Mesodermal cell (in vitro differentiated cells): ENCODE data around the gene PPEF1.
"Not testable (repeated sequence)": the region's sequence is repeated elsewhere in the genome, so short reads cannot be mapped to it uniquely, and the experiment has no call there.

Experiments
- H3K27ac ChIP-seq: 2 replicates; pipeline ENCODE4 v1.7.0; 2013; ENCODE audit warnings: mild to moderate bottlenecking, low read depth, low read length, moderate library complexity; ENCODE audit not compliant: severe bottlenecking
- H3K36me3 ChIP-seq: 2 replicates; pipeline ENCODE4 v1.7.1; 2013; ENCODE audit warnings: mild to moderate bottlenecking, low read length, moderate library complexity; ENCODE audit not compliant: control insufficient read depth, insufficient read depth
- H3K4me1 ChIP-seq: one replicate; pipeline ENCODE4 v1.7.1; 2013; ENCODE audit warnings: mild to moderate bottlenecking, low read length; ENCODE audit not compliant: insufficient read depth, control insufficient read depth, poor library complexity, severe bottlenecking
- H3K4me3 ChIP-seq: 2 replicates; pipeline ENCODE4 v1.7.0; 2013; ENCODE audit warnings: low read length, control low read depth, mild to moderate bottlenecking; ENCODE audit not compliant: insufficient read depth, poor library complexity, severe bottlenecking; ENCODE audit errors: extremely low read depth
- H3K9me3 ChIP-seq: 2 replicates; pipeline ENCODE4 v1.7.1; 2013; ENCODE audit warnings: mild to moderate bottlenecking, low read length, moderate library complexity; ENCODE audit not compliant: control insufficient read depth
- WGBS, 2 experiments: methylation state at CpG; one replicate each; pipeline ENCODE4 v1.1.5; 2013; ENCODE audit warnings: missing lambda C conversion rate in 2 of 2; ENCODE audit not compliant: insufficient coverage in 2 of 2; 5-methylcytosine and 5-hydroxymethylcytosine counted together

The PPEF1 gene

GRCh38 chrX:18797141-18797540 lies 89.7 kb downstream of the PPEF1 start:
- WGBS, 2 experiments = no CpG with 5 or more reads among the region's 2 CpGs
- Histone ChIP-seq H3K9me3 (no peaks in the 10 kb centered on the region), H3K4me1 (peaks cover 8% of the 10 kb centered on the region), H3K27ac (no peak overlapping the region), H3K4me3 (no peak overlapping the region), H3K36me3 (no peaks in the 10 kb centered on the region)

GRCh38 chrX:18799911-18800310 lies 92.5 kb downstream of the PPEF1 start:
- Histone ChIP-seq H3K27ac (no peak overlapping the region), H3K9me3 (no peaks in the 10 kb centered on the region), H3K36me3 (no peaks in the 10 kb centered on the region), H3K4me1 (no peaks in the 10 kb centered on the region), H3K4me3 (no peak overlapping the region)
- no CpG with 5 or more reads among the region's 2 CpGs for WGBS, 2 experiments

GRCh38 chrX:18809641-18810040 lies 102.2 kb downstream of the PPEF1 start:
- Histone ChIP-seq H3K4me3 (no peak overlapping the region), H3K4me1 (no peaks in the 10 kb centered on the region), H3K36me3 (no peaks in the 10 kb centered on the region), H3K9me3 (no peaks in the 10 kb centered on the region), H3K27ac (no peak overlapping the region)

GRCh38 chrX:18810416-18810815 lies 103.0 kb downstream of the PPEF1 start:
- WGBS, 2 experiments = 83 to 86% methylated on average over 1 to 2 of the region's 2 CpGs
- Histone ChIP-seq H3K9me3 (no peaks in the 10 kb centered on the region), H3K36me3 (no peaks in the 10 kb centered on the region), H3K27ac (no peak overlapping the region), H3K4me3 (no peak overlapping the region), H3K4me1 (no peaks in the 10 kb centered on the region)

DNA sequence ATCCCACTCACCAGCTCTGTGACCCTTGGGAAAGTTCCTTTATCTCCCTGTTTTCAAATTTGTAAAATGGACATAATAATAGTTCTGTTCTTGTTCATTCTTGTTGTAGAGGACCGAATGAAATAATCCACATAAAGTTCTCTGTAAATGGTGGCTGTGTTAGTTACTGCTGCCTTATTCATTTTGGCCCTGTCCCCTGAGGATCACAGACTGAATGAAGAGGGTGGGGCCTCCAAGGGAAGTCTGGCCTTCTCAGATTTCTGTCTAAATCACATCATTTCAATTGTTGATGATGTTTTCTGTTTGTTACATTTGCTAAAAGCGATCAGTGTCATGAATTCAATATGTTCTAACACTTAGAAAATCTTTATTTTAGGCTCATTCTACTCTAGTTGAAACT lies 117.9 kb downstream of the PPEF1 start:
- no peak overlapping the region for H3K27ac ChIP-seq
- WGBS, 2 experiments = no CpG with 5 or more reads among the region's 2 CpGs
- no peaks in the 10 kb centered on the region for H3K4me1 ChIP-seq
- no peak overlapping the region for H3K4me3 ChIP-seq
- H3K9me3 ChIP-seq = no peaks in the 10 kb centered on the region
- no peaks in the 10 kb centered on the region for H3K36me3 ChIP-seq

DNA sequence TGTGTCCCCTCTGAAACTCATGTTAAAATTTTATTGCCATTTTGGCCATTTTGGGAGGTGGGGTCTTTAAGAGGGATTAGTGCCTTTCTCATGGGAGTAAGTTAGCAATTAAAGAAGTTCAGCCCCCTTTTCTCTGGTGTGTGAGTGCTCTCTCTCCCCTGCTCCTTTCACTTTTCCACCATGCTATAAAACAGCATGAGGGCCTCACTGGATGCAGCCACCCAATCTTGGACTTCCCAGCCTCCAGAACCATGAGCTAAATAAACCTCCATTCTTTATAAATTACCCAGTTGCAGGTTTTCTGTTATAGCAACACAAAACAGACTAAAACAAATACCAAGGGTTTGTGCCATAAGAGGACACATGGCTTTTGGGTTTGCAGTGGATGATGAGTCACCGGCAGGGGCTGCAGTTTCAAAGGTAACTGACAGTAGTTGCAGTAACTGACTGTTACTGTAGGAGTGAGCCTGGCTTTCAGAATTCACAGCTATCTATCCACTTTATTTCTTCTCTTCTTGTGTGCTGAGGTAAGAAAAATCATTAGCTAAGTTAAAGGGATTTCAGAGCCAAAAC lies 121.5 kb downstream of the PPEF1 start:
- WGBS, 2 experiments = no CpG with 5 or more reads among the region's 1 CpG
- Histone ChIP-seq H3K9me3 (no peaks in the 10 kb centered on the region), H3K4me1 (no peaks in the 10 kb centered on the region), H3K4me3 (no peak overlapping the region), H3K27ac (no peak overlapping the region), H3K36me3 (no peaks in the 10 kb centered on the region)

DNA sequence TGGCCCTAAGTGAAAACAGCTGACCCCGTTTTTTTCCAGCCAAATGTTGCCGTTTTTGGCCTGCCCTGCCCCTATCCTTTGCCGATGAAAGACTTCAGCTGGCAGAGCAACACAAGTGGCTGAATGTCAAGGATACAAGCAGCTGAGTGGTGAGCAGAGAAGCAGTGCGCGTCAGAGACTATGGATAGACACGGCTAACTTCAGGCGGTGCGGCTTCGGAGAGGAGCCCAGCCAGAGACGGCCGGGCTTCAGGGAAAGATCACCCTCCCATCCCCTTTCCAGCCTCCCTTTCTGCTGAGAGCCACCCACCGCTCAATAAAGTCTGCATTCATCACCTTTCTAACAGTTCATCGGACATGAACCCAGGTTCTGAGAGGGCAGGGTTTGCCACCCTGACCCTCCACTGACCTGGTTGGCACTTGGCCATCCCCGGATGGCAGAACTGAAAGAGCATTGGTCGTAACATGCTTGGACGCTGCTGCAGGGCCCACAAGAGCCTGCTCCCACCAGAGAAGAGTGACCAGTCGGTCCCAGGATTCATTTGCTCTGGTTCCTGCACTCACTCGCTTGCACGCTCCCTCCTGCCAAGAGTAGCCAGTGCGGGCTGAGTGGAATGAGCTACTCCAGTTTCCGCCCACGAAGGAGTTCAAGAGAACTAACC lies 125.8 kb downstream of the PPEF1 start:
- WGBS, 2 experiments = 84 to 90% methylated on average over 10 to 16 of the region's 22 CpGs
- Histone ChIP-seq H3K9me3 (no peaks in the 10 kb centered on the region), H3K27ac (no peak overlapping the region), H3K4me3 (no peak overlapping the region), H3K4me1 (no peaks in the 10 kb centered on the region), H3K36me3 (no peaks in the 10 kb centered on the region)

DNA sequence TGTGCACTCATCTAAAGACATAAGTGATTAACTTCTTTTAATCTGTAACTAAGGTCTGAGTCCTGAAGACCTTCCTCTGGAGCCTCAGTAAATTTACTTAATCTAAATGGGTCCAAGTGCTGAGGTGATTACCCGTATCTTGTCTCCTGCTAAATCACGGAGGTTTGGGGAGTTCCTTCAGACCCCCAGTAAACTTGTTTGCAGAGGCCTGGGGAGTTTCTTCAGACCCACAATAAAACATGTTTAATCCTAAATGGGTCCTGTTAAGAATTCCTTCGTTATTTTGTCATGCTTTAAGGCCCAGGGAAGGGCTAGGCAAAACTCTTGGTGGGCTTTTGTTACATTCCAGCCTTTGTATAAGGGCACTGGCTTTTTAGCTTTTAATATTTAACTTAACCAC lies 140.5 kb downstream of the PPEF1 start:
- WGBS, 2 experiments = 83% methylated on average over 1 of the region's 3 CpGs; no CpG with 5 or more reads in 1 of the 2 experiments
- H3K36me3 ChIP-seq, H3K4me3 ChIP-seq, H3K27ac ChIP-seq, H3K4me1 ChIP-seq, H3K9me3 ChIP-seq: not testable (repeated sequence)

DNA sequence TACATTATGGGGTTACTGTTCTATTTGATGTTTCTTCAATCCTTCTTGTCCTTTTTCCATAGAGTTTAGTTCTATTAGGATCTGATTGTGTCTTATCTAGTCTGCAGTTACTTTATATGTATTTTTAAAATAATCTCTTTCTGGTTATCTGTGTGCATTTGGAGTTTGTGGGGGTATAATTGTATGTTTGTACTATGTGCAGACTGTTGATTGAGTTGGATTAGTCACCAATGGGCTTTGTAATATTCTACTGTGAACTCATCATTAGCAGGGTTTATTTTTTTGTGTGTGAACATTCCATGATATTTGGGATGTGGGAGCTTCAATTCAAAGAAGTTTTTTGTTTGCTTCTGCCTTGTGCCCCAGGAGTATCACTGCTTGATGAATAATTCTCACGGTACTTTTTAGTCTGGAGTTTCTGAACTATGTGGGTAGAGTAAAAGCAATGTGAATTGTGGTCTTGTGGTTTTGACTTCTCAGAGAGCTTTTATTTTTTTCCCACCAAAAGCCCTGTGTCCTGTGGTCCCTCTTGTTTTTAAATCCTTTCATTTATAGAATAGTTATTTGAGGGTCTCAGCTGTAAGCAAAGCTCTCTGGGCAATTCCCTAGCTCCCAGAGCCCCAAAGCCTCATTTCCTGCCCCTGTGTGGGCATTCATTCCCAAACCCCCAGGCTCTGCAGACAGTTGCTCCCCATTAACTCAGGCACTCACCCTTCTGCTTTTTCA lies 148.6 kb downstream of the PPEF1 start:
- Histone ChIP-seq H3K4me3 (no peak overlapping the region), H3K27ac (no peak overlapping the region), H3K4me1 (no peaks in the 10 kb centered on the region), H3K36me3 (no peaks in the 10 kb centered on the region), H3K9me3 (no peaks in the 10 kb centered on the region)
- WGBS, 2 experiments = no CpG with 5 or more reads among the region's 1 CpG

- Histone ChIP-seq H3K36me3 (no peaks in the 10 kb centered on the region), H3K27ac (no peak overlapping the region), H3K4me1 (no peaks in the 10 kb centered on the region), H3K9me3 (no peaks in the 10 kb centered on the region), H3K4me3 (no peak overlapping the region)
- WGBS, 2 experiments = no CpG with 5 or more reads among the region's 1 CpG
Measured at GRCh38 chrX:18856645-18856997, 149.2 kb downstream of the PPEF1 start.

- H3K4me3 ChIP-seq = no peak overlapping the region
- H3K4me1 ChIP-seq = no peaks in the 10 kb centered on the region
- 100% methylated on average over 1 to 3 of the region's 5 CpGs for WGBS, 2 experiments
- no peaks in the 10 kb centered on the region for H3K9me3 ChIP-seq
- no peak overlapping the region for H3K27ac ChIP-seq
- no peaks in the 10 kb centered on the region for H3K36me3 ChIP-seq
Measured at GRCh38 chrX:18861511-18861910, 154.1 kb downstream of the PPEF1 start.
